OCI-LY7 (cell line): ENCODE data around the gene KCNA2. TPM values are rescaled to one million over a fixed set of nuclear protein-coding genes. Genes with fewer than 3 reads are reported as not detected.

Experiments used
- BruUV-seq: library from RNA; stranded (reverse); fragments of 400-500 nt; replicated peaks from 2 replicates; lab custom pipeline; 2021; lab: Mats Ljungman, UMichigan
- CTCF ChIA-PET: fragments of 300-600 bp; sonication (Branson Sonifier 250); formaldehyde crosslinking; loops from one replicate; lab custom pipeline; 2022; ENCODE audit warnings: antibody characterized with exemption; ENCODE audit not compliant: unreplicated experiment; lab: Charles Lee
- POLR2A ChIA-PET: fragments of 300-600 bp; sonication (Branson Sonifier 250); formaldehyde crosslinking; loops from one replicate; lab custom pipeline; 2022; ENCODE audit warnings: antibody characterized with exemption; lab: Charles Lee
- DNase-seq: peaks from one replicate; pipeline ENCODE4 v3.0.0-alpha.2; 2015; ENCODE audit warnings: low spot score
- H2AFZ ChIP-seq: fragments of 200-600 bp; sonication (generic), shearing (Covaris generic); 2 replicates; pipeline ENCODE4 v1.6.1; 2014; ENCODE audit warnings: mild to moderate bottlenecking, antibody characterized with exemption, low read length, moderate library complexity
- H3K27ac ChIP-seq: fragments of 200-600 bp; sonication (generic); 2 replicates; pipeline ENCODE4 v1.5.1; 2014; ENCODE audit warnings: mixed run types, low read depth, mild to moderate bottlenecking, moderate library complexity, low read length, inconsistent platforms; ENCODE audit not compliant: poor library complexity, severe bottlenecking
- H3K36me3 ChIP-seq: fragments of 200-600 bp; sonication (generic); 2 replicates; pipeline ENCODE4 v1.6.1; 2014; ENCODE audit warnings: mild to moderate bottlenecking, antibody characterized with exemption, low read length, moderate library complexity, mixed read lengths; ENCODE audit not compliant: insufficient read depth
- H3K4me1 ChIP-seq: fragments of 200-600 bp; sonication (generic); 2 replicates; pipeline ENCODE4 v1.5.1; 2014; ENCODE audit warnings: mild to moderate bottlenecking, low read length; ENCODE audit not compliant: insufficient read depth, poor library complexity, severe bottlenecking
- H3K4me2 ChIP-seq: fragments of 200-600 bp; sonication (generic); 2 replicates; pipeline ENCODE4 v1.6.1; 2014; ENCODE audit warnings: mild to moderate bottlenecking, low read length
- H3K4me3 ChIP-seq: fragments of 200-600 bp; sonication (generic); 2 replicates; pipeline ENCODE4 v1.5.1; 2014; ENCODE audit warnings: mild to moderate bottlenecking, low read depth, low read length; ENCODE audit not compliant: poor library complexity, severe bottlenecking
- H3K79me2 ChIP-seq: fragments of 200-600 bp; sonication (generic); 2 replicates; pipeline ENCODE4 v1.6.1; 2016; ENCODE audit warnings: low read depth, mild to moderate bottlenecking, low read length, moderate library complexity, mixed read lengths; ENCODE audit not compliant: insufficient read depth
- H3K9me2 ChIP-seq: fragments of 200-600 bp; sonication (generic); 2 replicates; pipeline ENCODE4 v1.6.1; 2016; ENCODE audit warnings: mild to moderate bottlenecking, low read length, mixed read lengths; ENCODE audit not compliant: insufficient read depth
- H3K9me3 ChIP-seq: fragments of 200-600 bp; sonication (generic); 2 replicates; pipeline ENCODE4 v1.6.1; 2014; ENCODE audit warnings: mild to moderate bottlenecking, mixed run types, low read length, mixed read lengths
- H4K20me1 ChIP-seq: fragments of 200-600 bp; sonication (generic); 2 replicates; pipeline ENCODE4 v1.6.1; 2014; ENCODE audit warnings: mild to moderate bottlenecking, antibody characterized with exemption, low read length, moderate library complexity, mixed read lengths; ENCODE audit not compliant: insufficient read depth
- EZH2phosphoT487 ChIP-seq: fragments of 200-600 bp; sonication (generic); IDR thresholded peaks from 2 replicates; pipeline ENCODE4 v1.6.1; 2018; ENCODE audit warnings: low read depth, borderline replicate concordance, mild to moderate bottlenecking, mixed run types, antibody characterized with exemption, low read length, moderate library complexity, mixed read lengths
- intact Hi-C: fragments of 100-400 bp; cut with micrococcal nuclease; formaldehyde crosslinking; loops from one replicate; pipeline ENCODE4 v1.10.0; 2022; ENCODE audit not compliant: unreplicated experiment
- total RNA-seq, 2 experiments: library from RNA; depleted of rRNA in 1 of 2; stranded (reverse); fragments of >200 nt in 1 of 2; shearing (Covaris generic) in 1 of 2; gene quantifications; 2 replicates each; pipeline ENCODE4 v1.2.3, GENCODE V29; 2014 to 2022
- TF ChIP-seq, protein P1 (sequence below): fragments of 200-600 bp; sonication (generic); conservative IDR thresholded peaks from 2 replicates; pipeline ENCODE4 v1.5.1; 2014; ENCODE audit warnings: mild to moderate bottlenecking, antibody characterized with exemption, low read length, moderate library complexity, mixed read lengths

The KCNA2 gene
- total RNA-seq, 2 experiments from 2014 or later, result 0.22 to 2.3 TPM

DNA sequence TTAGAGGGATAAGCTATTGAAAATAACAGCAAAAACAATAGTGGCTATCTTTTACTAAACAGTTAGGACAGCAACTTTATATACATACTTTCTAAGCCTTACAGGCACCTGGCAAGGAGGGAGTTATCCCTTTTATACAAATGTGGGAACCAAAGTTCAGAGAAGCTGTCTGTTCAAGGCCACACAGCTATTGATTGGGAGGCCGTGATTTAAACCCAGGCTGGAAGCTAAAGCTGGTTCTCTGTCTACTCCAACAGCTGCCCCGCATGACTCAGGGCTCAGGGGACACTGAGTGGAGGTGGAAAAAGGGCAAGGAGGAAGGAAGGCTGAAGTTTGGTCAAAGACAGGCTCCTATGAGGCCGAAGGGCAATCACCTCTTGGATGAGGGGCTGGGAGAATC, 26.7 kb downstream of the KCNA2 start:
- H3K9me3 ChIP-seq, result 0 out of 2 replicates have a peak, but pooled peaks cover 5% of the 10 kb centered on the region
- H3K36me3 ChIP-seq, result no peaks in the 10 kb centered on the region
- no peaks in the 10 kb centered on the region for H3K9me2 ChIP-seq
- BruUV-seq, result no TSS peak
- no peaks in the 10 kb centered on the region for H3K4me1 ChIP-seq
- no peak overlapping the region for H3K4me2 ChIP-seq
- POLR2A ChIA-PET, result interaction anchor here (0.5 kb wide), 1 partner anchor 633 kb away, joined by 4 read pairs; no protein-coding TSS in a partner anchor
- no peak overlapping the region for H2AFZ ChIP-seq
- H3K4me3 ChIP-seq, result no peak overlapping the region
- CTCF ChIA-PET, result no interaction called here
- no peaks in the 10 kb centered on the region for H4K20me1 ChIP-seq
- no peak for DNase-seq
- TF ChIP-seq, protein P1, sequence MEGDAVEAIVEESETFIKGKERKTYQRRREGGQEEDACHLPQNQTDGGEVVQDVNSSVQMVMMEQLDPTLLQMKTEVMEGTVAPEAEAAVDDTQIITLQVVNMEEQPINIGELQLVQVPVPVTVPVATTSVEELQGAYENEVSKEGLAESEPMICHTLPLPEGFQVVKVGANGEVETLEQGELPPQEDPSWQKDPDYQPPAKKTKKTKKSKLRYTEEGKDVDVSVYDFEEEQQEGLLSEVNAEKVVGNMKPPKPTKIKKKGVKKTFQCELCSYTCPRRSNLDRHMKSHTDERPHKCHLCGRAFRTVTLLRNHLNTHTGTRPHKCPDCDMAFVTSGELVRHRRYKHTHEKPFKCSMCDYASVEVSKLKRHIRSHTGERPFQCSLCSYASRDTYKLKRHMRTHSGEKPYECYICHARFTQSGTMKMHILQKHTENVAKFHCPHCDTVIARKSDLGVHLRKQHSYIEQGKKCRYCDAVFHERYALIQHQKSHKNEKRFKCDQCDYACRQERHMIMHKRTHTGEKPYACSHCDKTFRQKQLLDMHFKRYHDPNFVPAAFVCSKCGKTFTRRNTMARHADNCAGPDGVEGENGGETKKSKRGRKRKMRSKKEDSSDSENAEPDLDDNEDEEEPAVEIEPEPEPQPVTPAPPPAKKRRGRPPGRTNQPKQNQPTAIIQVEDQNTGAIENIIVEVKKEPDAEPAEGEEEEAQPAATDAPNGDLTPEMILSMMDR, result no peak
- TF ChIP-seq EZH2phosphoT487, result no peak
- no peaks in the 10 kb centered on the region for H3K79me2 ChIP-seq
- intact Hi-C loops, result no loop called here
- no peak overlapping the region for H3K27ac ChIP-seq

DNA sequence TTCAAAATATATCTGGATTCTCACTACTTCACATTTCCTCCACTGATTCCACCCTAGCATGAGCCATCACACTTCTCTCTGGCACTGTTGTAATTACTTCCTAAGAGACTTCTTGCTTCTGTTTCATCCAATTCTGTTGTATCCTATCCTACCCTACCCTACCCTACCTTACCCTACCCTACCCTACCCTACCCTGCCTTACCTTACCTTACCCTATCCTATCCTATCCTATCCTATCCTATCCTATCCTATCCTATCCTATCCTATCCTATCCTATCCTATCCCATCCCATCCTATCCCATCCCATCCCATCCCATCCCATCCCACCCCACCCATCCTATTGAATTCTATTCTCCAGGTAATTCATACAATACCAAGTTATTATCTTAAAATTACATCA, 29.7 kb downstream of the KCNA2 start:
- no peak overlapping the region for H3K4me2 ChIP-seq
- H3K27ac ChIP-seq, result no peak overlapping the region
- H3K4me3 ChIP-seq, result no peak overlapping the region
- CTCF ChIA-PET, result no interaction called here
- H3K36me3 ChIP-seq, result no peaks in the 10 kb centered on the region
- H3K79me2 ChIP-seq, result no peaks in the 10 kb centered on the region
- H3K4me1 ChIP-seq, result no peaks in the 10 kb centered on the region
- no peak for DNase-seq
- no peaks in the 10 kb centered on the region for H3K9me2 ChIP-seq
- 0 out of 2 replicates have a peak, but pooled peaks cover 5% of the 10 kb centered on the region for H3K9me3 ChIP-seq
- H2AFZ ChIP-seq, result no peak overlapping the region
- intact Hi-C loops, result no loop called here
- BruUV-seq, result no TSS peak
- no peak for TF ChIP-seq EZH2phosphoT487
- TF ChIP-seq, protein P1, result no peak
- H4K20me1 ChIP-seq, result no peaks in the 10 kb centered on the region
- POLR2A ChIA-PET, result no interaction called here

DNA sequence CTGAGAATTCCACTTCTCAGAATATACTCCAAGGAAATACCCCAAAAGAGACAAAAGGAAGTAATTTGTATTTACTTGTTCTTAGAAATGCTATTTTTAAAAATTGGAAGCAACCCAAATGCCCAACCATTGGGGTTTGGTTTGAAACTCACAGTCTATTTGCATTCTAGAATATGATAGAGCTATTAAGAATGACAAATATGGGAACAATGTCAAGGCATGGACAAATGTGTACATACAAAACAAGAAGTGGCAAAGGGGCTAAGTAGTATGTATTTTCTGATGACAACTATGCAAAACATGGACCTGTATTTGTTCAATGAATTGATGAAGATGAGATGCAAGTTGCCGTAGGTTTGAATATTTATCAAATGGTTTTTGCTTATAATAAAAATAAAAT, 32.8 kb downstream of the KCNA2 start:
- DNase-seq, result no peak
- CTCF ChIA-PET, result interaction anchor here (0.7 kb wide), 1 partner anchor 77 kb away, joined by 3 read pairs; no protein-coding TSS in a partner anchor
- H3K4me1 ChIP-seq, result no peaks in the 10 kb centered on the region
- H3K9me3 ChIP-seq, result no peaks in the 10 kb centered on the region
- intact Hi-C loops, result no loop called here
- H3K4me3 ChIP-seq, result no peak overlapping the region
- no peak overlapping the region for H2AFZ ChIP-seq
- H4K20me1 ChIP-seq, result no peaks in the 10 kb centered on the region
- H3K4me2 ChIP-seq, result no peak overlapping the region
- H3K9me2 ChIP-seq, result no peaks in the 10 kb centered on the region
- TF ChIP-seq EZH2phosphoT487, result no peak
- TF ChIP-seq, protein P1, result no peak
- no peaks in the 10 kb centered on the region for H3K36me3 ChIP-seq
- POLR2A ChIA-PET, result no interaction called here
- no peaks in the 10 kb centered on the region for H3K79me2 ChIP-seq
- H3K27ac ChIP-seq, result no peak overlapping the region
- BruUV-seq, result no TSS peak
